HCT116 (cell line): Measurements from ENCODE around the gene ATRN.

Experiments
- POLR2A ChIP-seq: IDR thresholded peaks from 2 replicates; pipeline ENCODE4 v1.7.0; 2011; ENCODE audit warnings: borderline replicate concordance; ENCODE audit not compliant: insufficient read depth, insufficient read length; ENCODE audit errors: extremely low read depth
- POLR2AphosphoS5 ChIP-seq: IDR thresholded peaks from 2 replicates; pipeline ENCODE4 v1.6.1; 2011; ENCODE audit warnings: mild to moderate bottlenecking, low read depth, low read length, moderate library complexity
- RAD21 ChIP-seq: IDR thresholded peaks from 2 replicates; pipeline ENCODE4 v1.6.1; 2012; ENCODE audit warnings: low read depth, mild to moderate bottlenecking
- SIN3A ChIP-seq: IDR thresholded peaks from 2 replicates; pipeline ENCODE4 v1.6.1; 2012; ENCODE audit warnings: low read depth
- YY1 ChIP-seq: IDR thresholded peaks from 2 replicates; pipeline ENCODE4 v1.6.1; 2011; ENCODE audit warnings: low read length, low read depth, moderate library complexity, mild to moderate bottlenecking; ENCODE audit not compliant: insufficient replicate concordance; ENCODE audit errors: extremely low read depth
- TF ChIP-seq, protein P1 (sequence below), 3 experiments: fragments of 200-600 bp in 1 of 3; sonication (generic) in 1 of 3; IDR thresholded peaks in 2 of 3; conservative IDR thresholded peaks in 1 of 3; 2 replicates each; pipeline ENCODE4 v1.5.1; 2012 to 2017; ENCODE audit warnings: low read depth in 2 of 3, low read length in 2 of 3, antibody characterized with exemption in 1 of 3, borderline replicate concordance in 1 of 3, control low read depth in 1 of 3, mild to moderate bottlenecking in 1 of 3, mixed read lengths in 1 of 3, mixed run types in 1 of 3, moderate library complexity in 1 of 3; ENCODE audit not compliant: insufficient read depth in 1 of 3

DNA sequence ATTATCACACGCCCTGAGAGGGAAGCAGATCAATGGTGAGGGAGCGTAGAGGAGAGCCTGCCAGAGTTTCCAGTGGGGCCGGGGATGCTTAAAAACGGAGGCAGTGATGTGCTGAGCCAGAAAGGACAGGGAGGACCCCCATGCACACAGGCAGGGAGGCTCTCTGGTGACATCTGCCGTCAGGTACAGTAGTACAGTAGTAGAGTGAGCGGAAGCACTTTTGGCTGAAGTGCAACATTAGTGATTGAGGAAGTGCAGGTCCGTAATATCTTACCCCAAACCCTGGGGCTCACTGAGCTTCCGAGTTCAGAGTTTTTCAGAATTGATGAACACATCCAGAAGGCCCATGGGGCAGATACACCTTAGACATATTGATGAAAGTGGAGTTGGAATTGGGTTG, 150.3 kb downstream of the ATRN start:
- TF ChIP-seq YY1 (no peak), RAD21 (no peak), POLR2A (no peak), POLR2AphosphoS5 (no peak), SIN3A (no peak)
- TF ChIP-seq, protein P1, sequence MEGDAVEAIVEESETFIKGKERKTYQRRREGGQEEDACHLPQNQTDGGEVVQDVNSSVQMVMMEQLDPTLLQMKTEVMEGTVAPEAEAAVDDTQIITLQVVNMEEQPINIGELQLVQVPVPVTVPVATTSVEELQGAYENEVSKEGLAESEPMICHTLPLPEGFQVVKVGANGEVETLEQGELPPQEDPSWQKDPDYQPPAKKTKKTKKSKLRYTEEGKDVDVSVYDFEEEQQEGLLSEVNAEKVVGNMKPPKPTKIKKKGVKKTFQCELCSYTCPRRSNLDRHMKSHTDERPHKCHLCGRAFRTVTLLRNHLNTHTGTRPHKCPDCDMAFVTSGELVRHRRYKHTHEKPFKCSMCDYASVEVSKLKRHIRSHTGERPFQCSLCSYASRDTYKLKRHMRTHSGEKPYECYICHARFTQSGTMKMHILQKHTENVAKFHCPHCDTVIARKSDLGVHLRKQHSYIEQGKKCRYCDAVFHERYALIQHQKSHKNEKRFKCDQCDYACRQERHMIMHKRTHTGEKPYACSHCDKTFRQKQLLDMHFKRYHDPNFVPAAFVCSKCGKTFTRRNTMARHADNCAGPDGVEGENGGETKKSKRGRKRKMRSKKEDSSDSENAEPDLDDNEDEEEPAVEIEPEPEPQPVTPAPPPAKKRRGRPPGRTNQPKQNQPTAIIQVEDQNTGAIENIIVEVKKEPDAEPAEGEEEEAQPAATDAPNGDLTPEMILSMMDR (IDR thresholded peaks at IDR 0.05 in 2 of 3, conservative IDR thresholded peaks at IDR 0.05 in 1 of 3; ENCODE audit: borderline replicate concordance in 1 of 3, insufficient read depth in 1 of 3, low read depth in 2 of 3, low read length in 2 of 3) = no peak
